ENCODE results near the gene LIPC. TPM values are rescaled to one million over a fixed set of nuclear protein-coding genes. Genes with fewer than 3 reads are reported as not detected.

Gene LIPC
- total and polyA plus RNA-seq, 2 donors (not counting 1 experiment from before 2014, with no cell fraction given): 0.82 to 4.0 TPM

- Histone ChIP-seq H3K4me3 (replicated peaks in 1 of 4; ENCODE audit: control extremely low read depth in 1 of 4, insufficient read depth in 1 of 4, low read depth in 3 of 4, low read length in 4 of 4) (no peak overlapping the region), H3K27me3 (ENCODE audit: control insufficient read depth, insufficient read depth, low read length) (no peaks in the 10 kb centered on the region), H3K9ac (ENCODE audit: insufficient read depth, low read length) (no peak overlapping the region), H3K4me2 (ENCODE audit: extremely low read depth, insufficient read depth, low read length) (no peak overlapping the region), H3K27ac (ENCODE audit: insufficient read depth, low read length) (no peak overlapping the region), H3K4me1 (ENCODE audit: control insufficient read depth, extremely low read depth, insufficient read depth, low read length) (peaks cover 10% of the 10 kb centered on the region), H3K36me3 (ENCODE audit: control insufficient read depth, insufficient read depth, low read length) (no peaks in the 10 kb centered on the region), H3K79me2 (ENCODE audit: control insufficient read depth, insufficient read depth, low read length) (no peaks in the 10 kb centered on the region), H3K9me3 (ENCODE audit: control insufficient read depth, insufficient read depth, low read depth, low read length) (no peaks in the 10 kb centered on the region), H4K20me1 (ENCODE audit: control insufficient read depth, extremely low read depth, insufficient read depth, low read length) (no peaks in the 10 kb centered on the region), H2AFZ (ENCODE audit: low read length) (no peak overlapping the region)
- TF ChIP-seq CTCF (conservative IDR thresholded peaks at IDR 0.05 in 1 of 2, IDR thresholded peaks at IDR 0.05 in 1 of 2; ENCODE audit: low read depth in 1 of 2, low read length in 2 of 2) (no peak), EZH2 (IDR thresholded peaks at IDR 0.05; ENCODE audit: low read length, missing control alignments) (no peak)
- no peak for DNase-seq (ENCODE audit: low read depth in 2 of 2)
These were observed 40.7 kb upstream of the LIPC start for GRCh38 chr15:58391088-58391487.

GRCh38 chr15:58392141-58392540, 39.6 kb upstream of the LIPC start:
- no peak overlapping the region for H3K9ac ChIP-seq (ENCODE audit: insufficient read depth, low read length)
- no peak overlapping the region for H3K27ac ChIP-seq (ENCODE audit: insufficient read depth, low read length)
- H3K79me2 ChIP-seq (ENCODE audit: control insufficient read depth, insufficient read depth, low read length): no peaks in the 10 kb centered on the region
- H4K20me1 ChIP-seq (ENCODE audit: control insufficient read depth, extremely low read depth, insufficient read depth, low read length): no peaks in the 10 kb centered on the region
- H3K36me3 ChIP-seq (ENCODE audit: control insufficient read depth, insufficient read depth, low read length): no peaks in the 10 kb centered on the region
- H2AFZ ChIP-seq (ENCODE audit: low read length): no peak overlapping the region
- TF ChIP-seq CTCF (conservative IDR thresholded peaks at IDR 0.05 in 1 of 2, IDR thresholded peaks at IDR 0.05 in 1 of 2; ENCODE audit: low read depth in 1 of 2, low read length in 2 of 2) (no peak), EZH2 (IDR thresholded peaks at IDR 0.05; ENCODE audit: low read length, missing control alignments) (no peak)
- H3K4me2 ChIP-seq (ENCODE audit: extremely low read depth, insufficient read depth, low read length): no peak overlapping the region
- peaks cover 10% of the 10 kb centered on the region for H3K4me1 ChIP-seq (ENCODE audit: control insufficient read depth, extremely low read depth, insufficient read depth, low read length)
- no peak overlapping the region for H3K4me3 ChIP-seq (replicated peaks in 1 of 4; ENCODE audit: control extremely low read depth in 1 of 4, insufficient read depth in 1 of 4, low read depth in 3 of 4, low read length in 4 of 4)
- H3K27me3 ChIP-seq (ENCODE audit: control insufficient read depth, insufficient read depth, low read length): no peaks in the 10 kb centered on the region
- no peaks in the 10 kb centered on the region for H3K9me3 ChIP-seq (ENCODE audit: control insufficient read depth, insufficient read depth, low read depth, low read length)
- no peak for DNase-seq (ENCODE audit: low read depth in 2 of 2)

- Histone ChIP-seq H3K9me3 (ENCODE audit: control insufficient read depth, insufficient read depth, low read depth, low read length) (no peaks in the 10 kb centered on the region), H3K4me1 (ENCODE audit: control insufficient read depth, extremely low read depth, insufficient read depth, low read length) (peaks cover 6% of the 10 kb centered on the region), H3K27ac (ENCODE audit: insufficient read depth, low read length) (no peak overlapping the region), H3K9ac (ENCODE audit: insufficient read depth, low read length) (no peak overlapping the region), H2AFZ (ENCODE audit: low read length) (no peak overlapping the region), H3K79me2 (ENCODE audit: control insufficient read depth, insufficient read depth, low read length) (no peaks in the 10 kb centered on the region), H3K4me3 (replicated peaks in 1 of 4; ENCODE audit: control extremely low read depth in 1 of 4, insufficient read depth in 1 of 4, low read depth in 3 of 4, low read length in 4 of 4) (no peak overlapping the region), H3K27me3 (ENCODE audit: control insufficient read depth, insufficient read depth, low read length) (no peaks in the 10 kb centered on the region), H3K4me2 (ENCODE audit: extremely low read depth, insufficient read depth, low read length) (no peak overlapping the region), H4K20me1 (ENCODE audit: control insufficient read depth, extremely low read depth, insufficient read depth, low read length) (no peaks in the 10 kb centered on the region), H3K36me3 (ENCODE audit: control insufficient read depth, insufficient read depth, low read length) (no peaks in the 10 kb centered on the region)
- TF ChIP-seq CTCF (conservative IDR thresholded peaks at IDR 0.05 in 1 of 2, IDR thresholded peaks at IDR 0.05 in 1 of 2; ENCODE audit: low read depth in 1 of 2, low read length in 2 of 2) (no peak), EZH2 (IDR thresholded peaks at IDR 0.05; ENCODE audit: low read length, missing control alignments) (no peak)
- DNase-seq (ENCODE audit: low read depth in 2 of 2): peak in 1 of 2 donors; percentile 85
These were observed 39.1 kb upstream of the LIPC start for GRCh38 chr15:58392611-58393161.
